ENCODE measurements around the gene ATP11A.

DNA sequence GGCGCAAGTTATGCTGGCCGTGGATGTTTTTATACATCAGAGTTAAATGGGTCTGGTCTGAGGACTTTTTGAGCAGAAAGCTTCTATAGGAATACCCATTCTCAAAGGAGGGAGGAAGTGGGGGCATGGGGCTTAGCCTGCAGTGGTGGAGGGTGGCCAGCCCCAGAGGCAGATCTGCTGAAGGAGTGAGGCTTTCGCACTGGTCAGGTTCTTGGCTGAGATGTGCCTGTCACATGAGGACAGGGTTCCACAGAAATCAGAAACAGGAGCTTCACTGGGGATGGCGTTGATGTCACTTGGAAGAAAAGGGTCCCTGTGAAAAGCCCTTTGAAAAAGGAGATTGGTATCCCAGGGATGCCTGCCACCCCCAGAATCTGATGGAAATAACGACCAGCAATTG is 178.5 kb downstream of the ATP11A start:
- TF ChIP-seq, protein P1, sequence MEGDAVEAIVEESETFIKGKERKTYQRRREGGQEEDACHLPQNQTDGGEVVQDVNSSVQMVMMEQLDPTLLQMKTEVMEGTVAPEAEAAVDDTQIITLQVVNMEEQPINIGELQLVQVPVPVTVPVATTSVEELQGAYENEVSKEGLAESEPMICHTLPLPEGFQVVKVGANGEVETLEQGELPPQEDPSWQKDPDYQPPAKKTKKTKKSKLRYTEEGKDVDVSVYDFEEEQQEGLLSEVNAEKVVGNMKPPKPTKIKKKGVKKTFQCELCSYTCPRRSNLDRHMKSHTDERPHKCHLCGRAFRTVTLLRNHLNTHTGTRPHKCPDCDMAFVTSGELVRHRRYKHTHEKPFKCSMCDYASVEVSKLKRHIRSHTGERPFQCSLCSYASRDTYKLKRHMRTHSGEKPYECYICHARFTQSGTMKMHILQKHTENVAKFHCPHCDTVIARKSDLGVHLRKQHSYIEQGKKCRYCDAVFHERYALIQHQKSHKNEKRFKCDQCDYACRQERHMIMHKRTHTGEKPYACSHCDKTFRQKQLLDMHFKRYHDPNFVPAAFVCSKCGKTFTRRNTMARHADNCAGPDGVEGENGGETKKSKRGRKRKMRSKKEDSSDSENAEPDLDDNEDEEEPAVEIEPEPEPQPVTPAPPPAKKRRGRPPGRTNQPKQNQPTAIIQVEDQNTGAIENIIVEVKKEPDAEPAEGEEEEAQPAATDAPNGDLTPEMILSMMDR (conservative IDR thresholded peaks at IDR 0.05; ENCODE audit: low read depth, low read length): no peak
- TF ChIP-seq EZH2phosphoT487 (IDR thresholded peaks at IDR 0.05; ENCODE audit: borderline replicate concordance, low read length) (no peak), EZH2 (IDR thresholded peaks at IDR 0.05; ENCODE audit: low read length, unreplicated experiment) (no peak)
